22Rv1 (cell line): ENCODE data around the gene PLEKHA5.

ENCODE experiments used
- H3K27ac ChIP-seq: fragments of 450-650 bp; 2 replicates; pipeline ENCODE4 v1.5.1; 2017
- CTCF ChIP-seq: fragments of 450-650 bp; IDR thresholded peaks from 2 replicates; pipeline ENCODE4 v1.5.1; 2017; ENCODE audit warnings: mild to moderate bottlenecking
- ZFX ChIP-seq: fragments of 450-650 bp; IDR thresholded peaks from 2 replicates; pipeline ENCODE4 v1.6.1; 2017; ENCODE audit warnings: antibody characterized with exemption, borderline replicate concordance

PLEKHA5 gene

GRCh38 chr12:19239616-19240234, 110.2 kb downstream of the PLEKHA5 start:
- no peak overlapping the region for H3K27ac ChIP-seq

DNA sequence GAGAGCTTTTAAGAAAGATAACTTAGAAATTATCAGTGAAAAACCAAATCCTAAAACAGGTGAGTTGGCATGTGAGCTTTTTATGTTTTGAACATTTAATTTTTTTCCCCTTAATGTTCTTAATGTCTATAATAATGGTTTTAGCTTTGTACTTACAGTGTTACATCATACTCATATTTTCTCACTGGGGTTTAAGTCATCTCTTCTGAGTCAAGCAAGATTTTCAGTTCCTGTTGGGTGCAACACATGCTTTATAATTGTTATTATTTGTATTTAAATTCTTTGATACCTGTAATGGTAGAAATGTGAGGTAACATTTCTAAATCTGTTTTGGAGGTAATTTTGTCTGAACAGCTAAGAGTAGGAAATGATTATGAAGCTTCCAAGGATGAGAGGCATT, 113.0 kb downstream of the PLEKHA5 start:
- no peak overlapping the region for H3K27ac ChIP-seq
- TF ChIP-seq CTCF (no peak), ZFX (no peak)

More at GRCh38 chr12:19239616-19240234, 110.2 kb downstream of the PLEKHA5 start:
- no peak for TF ChIP-seq ZFX
- no peak for TF ChIP-seq CTCF

GRCh38 chr12:19243551-19243950, 114.0 kb downstream of the PLEKHA5 start:
- TF ChIP-seq ZFX: no peak
- no peak for TF ChIP-seq CTCF
- no peak overlapping the region for H3K27ac ChIP-seq

DNA sequence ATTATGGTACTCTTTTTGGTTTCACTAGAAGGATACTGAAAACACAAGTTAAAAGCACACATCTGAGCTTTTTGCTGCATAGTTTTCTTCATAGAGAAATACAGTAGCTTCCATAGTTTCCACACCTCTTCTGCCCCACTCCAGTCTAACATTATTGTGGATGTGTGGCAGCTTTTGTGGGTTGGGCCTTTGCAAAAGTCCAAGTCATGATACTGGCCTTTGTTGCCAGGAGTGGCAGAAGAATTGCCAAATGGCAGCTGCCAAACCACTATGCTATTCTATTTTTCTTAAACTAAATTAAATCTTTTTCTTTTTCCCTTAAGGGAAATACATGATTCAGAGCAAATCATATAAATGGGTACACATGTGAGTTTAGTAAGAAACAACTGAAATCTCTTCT, 114.8 kb downstream of the PLEKHA5 start:
- no peak for TF ChIP-seq ZFX
- TF ChIP-seq CTCF: no peak

GRCh38 chr12:19245106-19245505, 115.6 kb downstream of the PLEKHA5 start:
- H3K27ac ChIP-seq: no peak overlapping the region

More for the DNA sequence above, 114.8 kb downstream of the PLEKHA5 start:
- no peak overlapping the region for H3K27ac ChIP-seq

GRCh38 chr12:19245666-19246065, 116.1 kb downstream of the PLEKHA5 start:
- H3K27ac ChIP-seq: no peak overlapping the region
- TF ChIP-seq CTCF: no peak
- TF ChIP-seq ZFX: no peak

More at GRCh38 chr12:19245106-19245505, 115.6 kb downstream of the PLEKHA5 start:
- TF ChIP-seq ZFX: no peak
- no peak for TF ChIP-seq CTCF

DNA sequence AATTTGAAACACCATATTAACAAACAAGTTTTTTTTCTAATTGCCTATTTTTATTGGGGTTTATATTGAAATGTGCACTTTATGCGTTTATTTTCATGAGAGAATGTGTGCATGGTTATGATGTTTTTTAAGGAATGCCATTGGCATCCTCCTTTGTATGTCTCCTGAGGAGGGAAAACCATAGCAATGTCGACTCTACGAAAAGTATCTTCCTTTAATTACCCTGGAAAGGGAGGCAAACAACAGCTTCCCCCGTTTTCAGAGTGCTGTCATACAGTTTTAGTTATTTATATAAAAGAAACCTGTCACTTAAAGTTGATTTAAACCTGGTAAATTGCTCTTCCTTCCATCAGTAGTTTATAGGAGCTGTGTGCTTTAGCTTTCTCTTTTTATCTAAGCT, 117.4 kb downstream of the PLEKHA5 start:
- TF ChIP-seq CTCF (no peak), ZFX (no peak)
- no peak overlapping the region for H3K27ac ChIP-seq
